ENCODE results near the gene UTP4.

UTP4 gene

GRCh38 chr16:69160192-69160591, 27.7 kb downstream of the UTP4 start:
- Histone ChIP-seq H3K27me3 (ENCODE audit: control insufficient read depth in 1 of 2, insufficient read depth in 2 of 2, low read length in 2 of 2) (no peaks in the 10 kb centered on the region), H3K4me1 (ENCODE audit: control insufficient read depth, insufficient read depth, low read length) (no peaks in the 10 kb centered on the region), H3K9ac (ENCODE audit: low read length in 2 of 2) (no peak overlapping the region), H3K27ac (ENCODE audit: low read length) (no peak overlapping the region), H3K36me3 (ENCODE audit: control insufficient read depth in 2 of 2, insufficient read depth in 2 of 2, low read length in 2 of 2) (peaks cover 35 to 46% of the 10 kb centered on the region in 2 donors), H3K4me3 (ENCODE audit: low read length in 2 of 2) (no peak overlapping the region), H3K9me3 (ENCODE audit: control insufficient read depth in 2 of 2, low read length in 2 of 2) (no peaks in the 10 kb centered on the region)

DNA sequence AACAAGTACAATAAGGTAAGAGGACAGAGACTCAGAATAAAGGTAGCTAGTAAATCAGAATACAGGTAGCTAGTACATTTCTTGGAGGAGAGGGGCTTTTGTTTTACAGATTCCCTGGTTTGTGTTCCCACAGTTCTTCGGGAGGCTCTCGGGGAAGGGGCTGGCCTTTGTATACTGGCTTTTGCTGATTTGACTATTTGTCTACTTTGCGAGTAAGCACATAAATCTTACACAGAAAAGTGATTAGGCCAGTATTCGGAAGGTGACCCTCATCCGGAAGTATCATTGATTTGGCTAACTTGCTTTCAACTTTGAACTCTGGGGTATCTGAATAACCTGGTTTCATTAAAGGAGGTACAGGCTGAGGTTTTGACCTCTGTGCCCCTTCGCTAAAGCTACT, 33.1 kb downstream of the UTP4 start:
- H3K36me3 ChIP-seq (ENCODE audit: control insufficient read depth in 2 of 2, insufficient read depth in 2 of 2, low read length in 2 of 2): peaks cover 40 to 47% of the 10 kb centered on the region in 2 donors
- H3K4me3 ChIP-seq (ENCODE audit: low read length in 2 of 2): no peak overlapping the region
- no peak overlapping the region for H3K9ac ChIP-seq (ENCODE audit: low read length in 2 of 2)
- H3K27ac ChIP-seq (ENCODE audit: low read length): no peak overlapping the region
- H3K27me3 ChIP-seq (ENCODE audit: control insufficient read depth in 1 of 2, insufficient read depth in 2 of 2, low read length in 2 of 2): no peaks in the 10 kb centered on the region
- no peaks in the 10 kb centered on the region for H3K4me1 ChIP-seq (ENCODE audit: control insufficient read depth, insufficient read depth, low read length)
- H3K9me3 ChIP-seq (ENCODE audit: control insufficient read depth in 2 of 2, low read length in 2 of 2): no peaks in the 10 kb centered on the region

DNA sequence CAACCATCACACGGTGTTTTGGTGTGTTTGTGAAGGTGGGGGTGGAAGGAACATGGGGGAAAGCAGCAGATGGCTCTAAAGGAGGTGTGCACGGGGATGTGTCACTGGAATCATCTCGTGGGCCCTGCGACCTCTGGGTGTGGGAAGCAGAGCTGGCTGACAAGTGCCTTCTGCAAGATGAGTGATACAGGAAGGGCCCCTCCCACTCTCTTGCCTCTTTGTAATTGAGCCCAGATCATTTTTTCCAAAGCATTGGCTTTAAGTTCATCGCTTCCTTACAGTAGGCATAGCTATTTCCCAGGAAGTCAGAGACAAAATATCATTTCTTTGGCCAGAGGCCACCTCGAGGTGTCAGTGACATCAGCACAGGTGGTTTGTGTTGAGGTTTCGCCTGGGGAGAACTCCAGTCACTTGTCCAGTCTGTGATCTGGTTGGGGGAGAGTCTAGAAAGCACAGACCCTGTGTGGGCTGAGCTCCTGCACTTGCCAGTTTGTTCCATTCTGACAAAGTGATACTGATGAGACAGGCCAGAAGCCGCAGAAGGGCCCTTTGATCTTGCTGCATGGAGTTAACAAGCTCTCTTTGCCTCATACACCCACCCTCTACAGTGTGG, 33.9 kb downstream of the UTP4 start:
- H3K27me3 ChIP-seq (ENCODE audit: control insufficient read depth in 1 of 2, insufficient read depth in 2 of 2, low read length in 2 of 2): no peaks in the 10 kb centered on the region
- H3K36me3 ChIP-seq (ENCODE audit: control insufficient read depth in 2 of 2, insufficient read depth in 2 of 2, low read length in 2 of 2): peaks cover 37 to 40% of the 10 kb centered on the region in 2 donors
- H3K9me3 ChIP-seq (ENCODE audit: control insufficient read depth in 2 of 2, low read length in 2 of 2): no peaks in the 10 kb centered on the region
- no peak overlapping the region for H3K27ac ChIP-seq (ENCODE audit: low read length)
- no peaks in the 10 kb centered on the region for H3K4me1 ChIP-seq (ENCODE audit: control insufficient read depth, insufficient read depth, low read length)
- H3K4me3 ChIP-seq (ENCODE audit: low read length in 2 of 2): no peak overlapping the region
- no peak overlapping the region for H3K9ac ChIP-seq (ENCODE audit: low read length in 2 of 2)

- Histone ChIP-seq H3K9me3 (ENCODE audit: control insufficient read depth in 2 of 2, low read length in 2 of 2) (no peaks in the 10 kb centered on the region), H3K9ac (ENCODE audit: low read length in 2 of 2) (no peak overlapping the region), H3K36me3 (ENCODE audit: control insufficient read depth in 2 of 2, insufficient read depth in 2 of 2, low read length in 2 of 2) (peaks cover 34 to 37% of the 10 kb centered on the region in 2 donors), H3K4me3 (ENCODE audit: low read length in 2 of 2) (no peak overlapping the region), H3K4me1 (ENCODE audit: control insufficient read depth, insufficient read depth, low read length) (no peaks in the 10 kb centered on the region), H3K27me3 (ENCODE audit: control insufficient read depth in 1 of 2, insufficient read depth in 2 of 2, low read length in 2 of 2) (no peaks in the 10 kb centered on the region), H3K27ac (ENCODE audit: low read length) (no peak overlapping the region)
Observed at GRCh38 chr16:69166946-69167930, 34.8 kb downstream of the UTP4 start.

GRCh38 chr16:69169051-69169450, 36.6 kb downstream of the UTP4 start:
- H3K27me3 ChIP-seq (ENCODE audit: control insufficient read depth in 1 of 2, insufficient read depth in 2 of 2, low read length in 2 of 2): no peaks in the 10 kb centered on the region
- no peaks in the 10 kb centered on the region for H3K9me3 ChIP-seq (ENCODE audit: control insufficient read depth in 2 of 2, low read length in 2 of 2)
- H3K36me3 ChIP-seq (ENCODE audit: control insufficient read depth in 2 of 2, insufficient read depth in 2 of 2, low read length in 2 of 2): peaks cover 30 to 31% of the 10 kb centered on the region in 2 donors
- H3K27ac ChIP-seq (ENCODE audit: low read length): no peak overlapping the region
- no peak overlapping the region for H3K4me3 ChIP-seq (ENCODE audit: low read length in 2 of 2)
- H3K9ac ChIP-seq (ENCODE audit: low read length in 2 of 2): no peak overlapping the region
- H3K4me1 ChIP-seq (ENCODE audit: control insufficient read depth, insufficient read depth, low read length): no peaks in the 10 kb centered on the region

GRCh38 chr16:69169607-69170352, 37.3 kb downstream of the UTP4 start:
- Histone ChIP-seq H3K9ac (ENCODE audit: low read length in 2 of 2) (no peak overlapping the region), H3K4me1 (ENCODE audit: control insufficient read depth, insufficient read depth, low read length) (no peaks in the 10 kb centered on the region), H3K36me3 (ENCODE audit: control insufficient read depth in 2 of 2, insufficient read depth in 2 of 2, low read length in 2 of 2) (peaks cover 26 to 31% of the 10 kb centered on the region in 2 donors), H3K4me3 (ENCODE audit: low read length in 2 of 2) (no peak overlapping the region), H3K9me3 (ENCODE audit: control insufficient read depth in 2 of 2, low read length in 2 of 2) (no peaks in the 10 kb centered on the region), H3K27me3 (ENCODE audit: control insufficient read depth in 1 of 2, insufficient read depth in 2 of 2, low read length in 2 of 2) (no peaks in the 10 kb centered on the region), H3K27ac (ENCODE audit: low read length) (no peak overlapping the region)

- Histone ChIP-seq H3K27me3 (ENCODE audit: control insufficient read depth in 1 of 2, insufficient read depth in 2 of 2, low read length in 2 of 2) (no peaks in the 10 kb centered on the region), H3K9me3 (ENCODE audit: control insufficient read depth in 2 of 2, low read length in 2 of 2) (no peaks in the 10 kb centered on the region), H3K36me3 (ENCODE audit: control insufficient read depth in 2 of 2, insufficient read depth in 2 of 2, low read length in 2 of 2) (peaks cover 18% of the 10 kb centered on the region in 2 donors), H3K27ac (ENCODE audit: low read length) (peak overlapping the region; percentile 8), H3K4me1 (ENCODE audit: control insufficient read depth, insufficient read depth, low read length) (no peaks in the 10 kb centered on the region), H3K9ac (ENCODE audit: low read length in 2 of 2) (no peak overlapping the region), H3K4me3 (ENCODE audit: low read length in 2 of 2) (no peak overlapping the region)
Observed at GRCh38 chr16:69171325-69172084, 39.1 kb downstream of the UTP4 start.

- no peaks in the 10 kb centered on the region for H3K27me3 ChIP-seq (ENCODE audit: control insufficient read depth in 1 of 2, insufficient read depth in 2 of 2, low read length in 2 of 2)
- H3K36me3 ChIP-seq (ENCODE audit: control insufficient read depth in 2 of 2, insufficient read depth in 2 of 2, low read length in 2 of 2): no peaks in the 10 kb centered on the region
- H3K4me3 ChIP-seq (ENCODE audit: low read length in 2 of 2): no peak overlapping the region
- H3K27ac ChIP-seq (ENCODE audit: low read length): no peak overlapping the region
- peaks cover 8% of the 10 kb centered on the region for H3K4me1 ChIP-seq (ENCODE audit: control insufficient read depth, insufficient read depth, low read length)
- no peaks in the 10 kb centered on the region for H3K9me3 ChIP-seq (ENCODE audit: control insufficient read depth in 2 of 2, low read length in 2 of 2)
- no peak overlapping the region for H3K9ac ChIP-seq (ENCODE audit: low read length in 2 of 2)
Observed at GRCh38 chr16:69176033-69176800, 43.8 kb downstream of the UTP4 start.

DNA sequence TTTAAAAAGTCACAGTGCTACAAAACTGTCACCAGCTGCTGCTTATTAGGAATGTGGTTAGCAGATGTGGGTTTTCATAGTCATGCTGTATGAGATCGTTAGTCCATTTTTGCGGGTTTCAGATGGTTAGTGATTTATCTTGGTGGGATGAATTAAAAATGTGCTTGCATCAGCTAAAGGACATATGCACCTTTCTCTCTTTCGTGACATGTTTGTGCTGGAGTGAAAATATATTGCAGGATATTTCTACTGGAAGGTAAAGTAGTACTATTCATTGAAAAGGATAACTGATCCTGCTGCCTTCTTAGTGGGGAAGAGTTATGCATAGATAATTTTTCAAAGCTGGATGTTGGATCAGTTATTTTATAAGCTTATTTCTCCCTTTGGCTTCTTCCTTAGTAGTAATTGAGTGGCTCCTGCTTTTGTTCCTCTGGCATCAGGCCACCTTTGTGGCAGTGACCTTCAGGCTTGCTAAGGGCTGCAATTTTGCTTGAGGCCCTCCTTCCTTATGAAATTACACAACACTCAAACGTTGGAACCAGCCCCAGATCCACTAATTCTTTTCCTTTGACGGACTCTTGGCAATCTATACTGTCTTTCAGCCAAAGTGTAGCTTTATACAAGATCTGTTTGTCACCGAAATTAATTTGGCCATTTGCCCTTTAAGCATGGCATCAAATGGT, 47.0 kb downstream of the UTP4 start:
- H3K9ac ChIP-seq (ENCODE audit: low read length in 2 of 2): no peak overlapping the region
- no peak overlapping the region for H3K4me3 ChIP-seq (ENCODE audit: low read length in 2 of 2)
- H3K9me3 ChIP-seq (ENCODE audit: control insufficient read depth in 2 of 2, low read length in 2 of 2): no peaks in the 10 kb centered on the region
- peak overlapping the region; percentile 31 for H3K27ac ChIP-seq (ENCODE audit: low read length)
- no peaks in the 10 kb centered on the region for H3K27me3 ChIP-seq (ENCODE audit: control insufficient read depth in 1 of 2, insufficient read depth in 2 of 2, low read length in 2 of 2)
- H3K4me1 ChIP-seq (ENCODE audit: control insufficient read depth, insufficient read depth, low read length): peaks cover 8% of the 10 kb centered on the region
- H3K36me3 ChIP-seq (ENCODE audit: control insufficient read depth in 2 of 2, insufficient read depth in 2 of 2, low read length in 2 of 2): no peaks in the 10 kb centered on the region
